ENCODE measurements around the gene KIF26A. TPM values are rescaled to one million over a fixed set of nuclear protein-coding genes. Genes with fewer than 3 reads are reported as not detected.

The KIF26A gene
- total and polyA plus RNA-seq, 2 of the 13 experiments (the other 11 are each of a cell fraction or from before 2014, with no cell fraction given): not detected

DNA sequence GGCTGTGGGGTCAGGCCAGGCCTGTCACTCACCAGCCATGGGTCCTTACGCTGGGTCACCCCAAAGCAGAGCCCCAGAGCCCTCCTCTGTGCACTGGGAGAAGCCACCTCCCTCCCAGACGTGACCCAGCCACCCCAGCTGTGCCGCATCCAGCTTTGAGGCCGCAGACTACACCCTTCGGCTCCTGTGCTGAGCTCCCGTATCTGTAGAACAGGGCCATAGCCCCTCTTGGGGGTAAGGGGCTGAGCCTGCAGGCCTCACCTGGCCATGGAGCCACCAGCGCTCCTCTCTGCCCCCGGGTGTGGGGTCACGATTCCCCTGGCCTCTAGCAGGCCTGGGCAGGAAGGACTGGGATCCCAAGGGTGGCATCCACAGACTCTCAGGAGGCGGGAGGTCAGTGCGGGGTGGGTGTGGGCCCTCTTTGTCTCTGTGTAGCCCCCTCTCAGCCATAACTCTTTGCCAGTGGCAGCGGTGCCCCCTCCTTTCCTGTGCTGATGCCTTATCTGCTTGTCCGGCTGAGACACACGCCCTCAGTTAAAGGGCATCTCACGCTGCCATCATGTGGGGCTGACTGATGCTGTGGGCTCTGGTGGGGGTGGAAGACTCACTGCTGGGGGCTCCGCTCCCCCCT, 36.6 kb upstream of the KIF26A start:
- CTCF ChIA-PET (ENCODE audit: low intra/inter-chr PET ratio, low total read pairs): no interaction called here
- no TSS peak for BruUV-seq (replicated peaks)
- no peak overlapping the region for H3K4me3 ChIP-seq (replicated peaks in 1 of 3; ENCODE audit: insufficient read depth in 1 of 3, low read depth in 2 of 3, low read length in 3 of 3)
- POLR2A ChIA-PET: no interaction called here
- no peak for FAIRE-seq
- ATAC-seq: no peak
- no peaks in the 10 kb centered on the region for H3K9me3 ChIP-seq (ENCODE audit: low read length)
- no peak for TF ChIP-seq ZFY (CRISPR knock-in tag; IDR thresholded peaks at IDR 0.05)
- TF ChIP-seq ZNF564 (CRISPR knock-in tag; IDR thresholded peaks at IDR 0.05): no peak
- TF ChIP-seq, protein P1, sequence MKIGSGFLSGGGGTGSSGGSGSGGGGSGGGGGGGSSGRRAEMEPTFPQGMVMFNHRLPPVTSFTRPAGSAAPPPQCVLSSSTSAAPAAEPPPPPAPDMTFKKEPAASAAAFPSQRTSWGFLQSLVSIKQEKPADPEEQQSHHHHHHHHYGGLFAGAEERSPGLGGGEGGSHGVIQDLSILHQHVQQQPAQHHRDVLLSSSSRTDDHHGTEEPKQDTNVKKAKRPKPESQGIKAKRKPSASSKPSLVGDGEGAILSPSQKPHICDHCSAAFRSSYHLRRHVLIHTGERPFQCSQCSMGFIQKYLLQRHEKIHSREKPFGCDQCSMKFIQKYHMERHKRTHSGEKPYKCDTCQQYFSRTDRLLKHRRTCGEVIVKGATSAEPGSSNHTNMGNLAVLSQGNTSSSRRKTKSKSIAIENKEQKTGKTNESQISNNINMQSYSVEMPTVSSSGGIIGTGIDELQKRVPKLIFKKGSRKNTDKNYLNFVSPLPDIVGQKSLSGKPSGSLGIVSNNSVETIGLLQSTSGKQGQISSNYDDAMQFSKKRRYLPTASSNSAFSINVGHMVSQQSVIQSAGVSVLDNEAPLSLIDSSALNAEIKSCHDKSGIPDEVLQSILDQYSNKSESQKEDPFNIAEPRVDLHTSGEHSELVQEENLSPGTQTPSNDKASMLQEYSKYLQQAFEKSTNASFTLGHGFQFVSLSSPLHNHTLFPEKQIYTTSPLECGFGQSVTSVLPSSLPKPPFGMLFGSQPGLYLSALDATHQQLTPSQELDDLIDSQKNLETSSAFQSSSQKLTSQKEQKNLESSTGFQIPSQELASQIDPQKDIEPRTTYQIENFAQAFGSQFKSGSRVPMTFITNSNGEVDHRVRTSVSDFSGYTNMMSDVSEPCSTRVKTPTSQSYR (CRISPR knock-in tag; IDR thresholded peaks at IDR 0.05; ENCODE audit: borderline replicate concordance): no peak
- no peak for TF ChIP-seq JUND (CRISPR knock-in tag; IDR thresholded peaks at IDR 0.05)
- WGBS (ENCODE audit: low lambda C conversion rate): 35% methylated on average over 7 of the region's 16 CpGs
- no peak for DNase-seq (ENCODE audit: low spot score)
- no peak overlapping the region for H3K4me2 ChIP-seq (ENCODE audit: low read depth, low read length)
- no peaks in the 10 kb centered on the region for H3K36me3 ChIP-seq (replicated peaks in 1 of 2; ENCODE audit: control insufficient read depth in 1 of 2, insufficient read depth in 2 of 2, low read length in 2 of 2)
- H3K27ac ChIP-seq (ENCODE audit: extremely low read length, insufficient read depth, low read length): no peak overlapping the region
- in situ Hi-C loops (cut with HindIII; ENCODE audit: extremely low pct_ligation_motif_present, low pct_unique_long_range_greater_than_20kb) (no loop called here), intact Hi-C loops (cut with micrococcal nuclease; ENCODE audit: unreplicated experiment) (no loop called here)
- H4K20me1 ChIP-seq (ENCODE audit: insufficient read depth, low read length): no peaks in the 10 kb centered on the region
- H3K27me3 ChIP-seq (ENCODE audit: control insufficient read depth in 1 of 2, insufficient read depth in 2 of 2, low read length in 2 of 2): peaks cover 10 to 48% of the 10 kb centered on the region in 2 experiments
- no peak overlapping the region for H3K9ac ChIP-seq (ENCODE audit: insufficient read depth, low read depth, low read length)
- H3K79me2 ChIP-seq (ENCODE audit: insufficient read depth, low read length): no peaks in the 10 kb centered on the region
- H2AFZ ChIP-seq (ENCODE audit: low read length): no peak overlapping the region
- H3K4me1 ChIP-seq (ENCODE audit: insufficient read depth, low read length): no peaks in the 10 kb centered on the region

DNA sequence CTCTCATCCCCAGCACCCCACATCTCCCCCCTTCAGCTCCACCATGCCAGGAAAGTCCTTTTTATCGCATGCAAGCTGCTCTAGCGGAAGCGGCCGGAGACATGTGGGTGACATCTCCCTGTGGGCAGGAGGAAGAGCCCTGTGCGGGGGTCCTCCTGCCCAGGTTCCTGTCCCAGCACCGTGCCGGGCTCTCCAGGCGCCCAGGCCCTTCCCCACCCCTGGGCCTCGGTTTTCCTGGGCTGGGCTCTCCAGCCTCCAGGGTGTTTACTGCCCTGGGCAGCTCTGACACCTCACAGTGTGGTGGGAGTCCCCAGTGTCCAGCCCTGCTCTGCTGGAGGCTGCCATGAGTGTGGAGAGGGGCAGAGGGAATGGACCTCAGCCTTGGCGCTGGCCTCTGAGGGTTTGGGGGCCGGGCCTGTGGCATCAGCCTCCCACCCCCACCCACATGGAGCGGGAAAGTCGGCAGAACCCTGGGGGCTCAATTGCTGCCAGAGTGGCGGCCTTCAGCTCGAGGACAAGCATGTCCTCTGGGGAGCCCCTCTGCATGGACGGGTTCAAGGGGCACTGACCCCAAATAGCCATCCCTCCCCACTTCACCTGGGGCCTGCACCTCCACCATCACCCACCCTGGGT, 36.0 kb upstream of the KIF26A start:
- BruUV-seq (replicated peaks): no TSS peak
- in situ Hi-C loops (cut with HindIII; ENCODE audit: extremely low pct_ligation_motif_present, low pct_unique_long_range_greater_than_20kb): no loop called here
- FAIRE-seq (no peak), ATAC-seq (no peak), DNase-seq (ENCODE audit: low spot score) (no peak)
- H3K4me2 ChIP-seq (ENCODE audit: low read depth, low read length): no peak overlapping the region
- H2AFZ ChIP-seq (ENCODE audit: low read length): no peak overlapping the region
- ChIA-PET CTCF (ENCODE audit: low intra/inter-chr PET ratio, low total read pairs) (no interaction called here), POLR2A (no interaction called here)
- no peaks in the 10 kb centered on the region for H3K79me2 ChIP-seq (ENCODE audit: insufficient read depth, low read length)
- TF ChIP-seq ARNTL (CRISPR knock-in tag; IDR thresholded peaks at IDR 0.05): no peak
- TF ChIP-seq, protein P2, sequence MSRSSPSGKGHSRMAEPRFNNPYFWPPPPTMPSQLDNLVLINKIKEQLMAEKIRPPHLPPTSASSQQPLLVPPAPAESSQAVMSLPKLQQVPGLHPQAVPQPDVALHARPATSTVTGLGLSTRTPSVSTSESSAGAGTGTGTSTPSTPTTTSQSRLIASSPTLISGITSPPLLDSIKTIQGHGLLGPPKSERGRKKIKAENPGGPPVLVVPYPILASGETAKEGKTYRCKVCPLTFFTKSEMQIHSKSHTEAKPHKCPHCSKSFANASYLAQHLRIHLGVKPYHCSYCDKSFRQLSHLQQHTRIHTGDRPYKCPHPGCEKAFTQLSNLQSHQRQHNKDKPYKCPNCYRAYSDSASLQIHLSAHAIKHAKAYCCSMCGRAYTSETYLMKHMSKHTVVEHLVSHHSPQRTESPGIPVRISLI (CRISPR knock-in tag; IDR thresholded peaks at IDR 0.05; ENCODE audit: borderline replicate concordance): no peak
- no peak for TF ChIP-seq HNF4A (CRISPR knock-in tag; IDR thresholded peaks at IDR 0.05)
- TF ChIP-seq AKAP8 (CRISPR knock-in tag; IDR thresholded peaks at IDR 0.05): no peak
- no peak for TF ChIP-seq ATF7 (IDR thresholded peaks at IDR 0.05)
- no peak for TF ChIP-seq ATF7 (CRISPR knock-in tag; IDR thresholded peaks at IDR 0.05)
- TF ChIP-seq ZNF253 (CRISPR knock-in tag; IDR thresholded peaks at IDR 0.05; ENCODE audit: borderline replicate concordance): no peak
- no peak for TF ChIP-seq NFIB (CRISPR knock-in tag; IDR thresholded peaks at IDR 0.05; ENCODE audit: borderline replicate concordance)
- no peak for TF ChIP-seq ZNF780A (CRISPR knock-in tag; IDR thresholded peaks at IDR 0.05)
- no peaks in the 10 kb centered on the region for H4K20me1 ChIP-seq (ENCODE audit: insufficient read depth, low read length)
- no peak overlapping the region for H3K27ac ChIP-seq (ENCODE audit: extremely low read length, insufficient read depth, low read length)
- H3K9me3 ChIP-seq (ENCODE audit: low read length): no peaks in the 10 kb centered on the region
- H3K36me3 ChIP-seq (replicated peaks in 1 of 2; ENCODE audit: control insufficient read depth in 1 of 2, insufficient read depth in 2 of 2, low read length in 2 of 2): no peaks in the 10 kb centered on the region
- intact Hi-C loops (cut with micrococcal nuclease; ENCODE audit: unreplicated experiment): no loop called here
- H3K9ac ChIP-seq (ENCODE audit: insufficient read depth, low read depth, low read length): no peak overlapping the region
- H3K4me1 ChIP-seq (ENCODE audit: insufficient read depth, low read length): no peaks in the 10 kb centered on the region
- H3K27me3 ChIP-seq (ENCODE audit: control insufficient read depth in 1 of 2, insufficient read depth in 2 of 2, low read length in 2 of 2): peaks cover 10 to 52% of the 10 kb centered on the region in 2 experiments
- no peak overlapping the region for H3K4me3 ChIP-seq (replicated peaks in 1 of 3; ENCODE audit: insufficient read depth in 1 of 3, low read depth in 2 of 3, low read length in 3 of 3)
- no CpG with 5 or more reads among the region's 16 CpGs for WGBS (ENCODE audit: low lambda C conversion rate)

Data from HepG2 (cell line).